SK-N-SH (cell line): Measurements from ENCODE around the gene SHLD1. TPM values are rescaled to one million over a fixed set of nuclear protein-coding genes. Genes with fewer than 3 reads are reported as not detected.

ENCODE experiments used
- CTCF ChIA-PET: fragments of 300-600, 350-600 bp; formaldehyde crosslinking; extraction: SDS; loops from one replicate; lab custom pipeline; 2021; lab: Yijun Ruan, JAX
- POLR2A ChIA-PET: fragments of 350-600 bp; sonication (Branson Sonifier 250); formaldehyde crosslinking; extraction: SDS; loops from one replicate; lab custom pipeline; 2020; ENCODE audit warnings: antibody characterized with exemption, inconsistent platforms; lab: Yijun Ruan, JAX
- DNase-seq: peaks from one replicate; pipeline ENCODE4 v3.0.0; 2012
- H2AFZ ChIP-seq: fragments of 200-600 bp; sonication (generic); 2 replicates; pipeline ENCODE4 v1.8.1; 2016; ENCODE audit warnings: antibody characterized with exemption, mild to moderate bottlenecking, low read depth
- H3F3A ChIP-seq: fragments of 200-600 bp; sonication (generic); replicated peaks from 2 replicates; pipeline ENCODE3; 2016; ENCODE audit warnings: antibody characterized with exemption, mild to moderate bottlenecking; ENCODE audit not compliant: insufficient read depth
- H3K27ac ChIP-seq, 2 experiments: fragments of 200-500 bp in 1 of 2; fragments of 200-600 bp in 1 of 2; sonication (Bioruptor generic) in 1 of 2; sonication (generic), shearing (Covaris generic) in 1 of 2; 2 replicates each; pipeline versions ENCODE4 v1.5.1 to v1.6.1; 2014 to 2016; ENCODE audit warnings: low read depth in 2 of 2, inconsistent platforms in 1 of 2, low read length in 1 of 2, mild to moderate bottlenecking in 1 of 2, mixed read lengths in 1 of 2
- H3K27me3 ChIP-seq: fragments of 200-600 bp; sonication (generic), shearing (Covaris generic); 2 replicates; pipeline ENCODE4 v1.6.1; 2016; ENCODE audit warnings: mixed run types; ENCODE audit not compliant: insufficient read depth
- H3K36me3 ChIP-seq, 2 experiments: fragments of 200-500 bp in 1 of 2; fragments of 200-600 bp in 1 of 2; sonication (Bioruptor generic) in 1 of 2; sonication (generic) in 1 of 2; replicated peaks in 1 of 2; 2 replicates each; pipeline versions ENCODE3 to v1.5.1; 2014 to 2016; ENCODE audit warnings: low read length in 1 of 2, mild to moderate bottlenecking in 1 of 2; ENCODE audit not compliant: insufficient read depth in 2 of 2, control insufficient read depth in 1 of 2
- H3K4me1 ChIP-seq, 2 experiments: fragments of 200-500 bp in 1 of 2; fragments of 200-600 bp in 1 of 2; sonication (Bioruptor generic) in 1 of 2; sonication (generic), shearing (Covaris generic) in 1 of 2; 2 replicates each; pipeline versions ENCODE4 v1.5.1 to v1.6.1; 2014 to 2016; ENCODE audit warnings: low read depth in 1 of 2, low read length in 1 of 2, mixed run types in 1 of 2; ENCODE audit not compliant: insufficient read depth in 2 of 2, control insufficient read depth in 1 of 2
- H3K4me2 ChIP-seq: fragments of 200-600 bp; sonication (generic), shearing (Covaris generic); 2 replicates; pipeline ENCODE4 v1.6.1; 2017; ENCODE audit warnings: mixed run types
- H3K4me3 ChIP-seq, 2 experiments: fragments of 200-500 bp in 1 of 2; fragments of 200-600 bp in 1 of 2; sonication (Bioruptor generic) in 1 of 2; sonication (generic), shearing (Covaris generic) in 1 of 2; 2 replicates each; pipeline versions ENCODE4 v1.5.1 to v1.8.1; 2014 to 2016; ENCODE audit warnings: low read depth in 2 of 2, inconsistent platforms in 1 of 2, low read length in 1 of 2, mild to moderate bottlenecking in 1 of 2, mixed read lengths in 1 of 2, moderate library complexity in 1 of 2
- H3K79me2 ChIP-seq: fragments of 200-600 bp; sonication (generic); 2 replicates; pipeline ENCODE4 v1.8.1; 2017; ENCODE audit warnings: mild to moderate bottlenecking; ENCODE audit not compliant: insufficient read depth
- H3K9ac ChIP-seq: fragments of 200-600 bp; sonication (generic); 2 replicates; pipeline ENCODE4 v1.6.1; 2017; ENCODE audit warnings: mixed run types
- H3K9me2 ChIP-seq: fragments of 200-600 bp; sonication (generic); 2 replicates; pipeline ENCODE4 v1.6.1; 2017; ENCODE audit warnings: mixed run types
- H3K9me3 ChIP-seq: fragments of 200-600 bp; sonication (generic); 2 replicates; pipeline ENCODE4 v1.6.1; 2017; ENCODE audit warnings: mixed run types, mild to moderate bottlenecking, moderate library complexity
- H4K20me1 ChIP-seq: fragments of 200-600 bp; sonication (generic); 2 replicates; pipeline ENCODE4 v1.6.1; 2017; ENCODE audit warnings: mild to moderate bottlenecking, mixed run types; ENCODE audit not compliant: insufficient read depth
- CHD2 ChIP-seq: fragments of 150-350 bp; IDR thresholded peaks from 2 replicates; pipeline ENCODE4 v1.6.1; 2018; ENCODE audit warnings: low read length; ENCODE audit not compliant: partially characterized antibody
- EP300 ChIP-seq, 2 experiments: IDR thresholded peaks; 2 replicates each; pipeline versions ENCODE4 v1.4.0 to v1.6.1; 2012; ENCODE audit warnings: borderline replicate concordance in 1 of 2, low read depth in 1 of 2, low read length in 1 of 2
- EZH2phosphoT487 ChIP-seq: fragments of 200-600 bp; sonication (generic); IDR thresholded peaks from 2 replicates; pipeline ENCODE4 v1.6.1; 2017; ENCODE audit warnings: low read depth, mixed run types, mild to moderate bottlenecking, antibody characterized with exemption, moderate library complexity, borderline replicate concordance
- FOSL2 ChIP-seq: IDR thresholded peaks from 2 replicates; pipeline ENCODE4 v1.4.0; 2012; ENCODE audit warnings: low read depth, mild to moderate bottlenecking, moderate library complexity, borderline replicate concordance
- FOXJ3 ChIP-seq: sonication (generic); formaldehyde crosslinking; IDR thresholded peaks from 2 replicates; pipeline ENCODE4 v1.5.1; 2020; ENCODE audit warnings: mild to moderate bottlenecking, missing genetic modification reagents
- NRF1 ChIP-seq: IDR thresholded peaks from 2 replicates; pipeline ENCODE4 v1.6.1; 2012; ENCODE audit warnings: low read depth, mild to moderate bottlenecking, low read length
- POLR2AphosphoS5 ChIP-seq: IDR thresholded peaks from 2 replicates; pipeline ENCODE4 v1.6.1; 2012; ENCODE audit warnings: low read depth, low read length
- RFX5 ChIP-seq: IDR thresholded peaks from 2 replicates; pipeline ENCODE4 v1.6.1; 2012; ENCODE audit warnings: mild to moderate bottlenecking, improper control_type of control experiment, low read length
- SMC3 ChIP-seq: IDR thresholded peaks from 2 replicates; pipeline ENCODE4 v1.6.1; 2012; ENCODE audit warnings: low read depth, low read length, improper control_type of control experiment
- WGBS: methylation state at CpG from one replicate; pipeline ENCODE4 v1.1.6; 2017; ENCODE audit warnings: low lambda C conversion rate; 5-methylcytosine and 5-hydroxymethylcytosine counted together
- polyA plus RNA-seq, 3 experiments: library from polyadenylated mRNA; depleted of rRNA; stranded (reverse); fragments of >200 nt; gene quantifications; 2 replicates each; pipeline ENCODE4 v1.2.3, GENCODE V29; 2012
- TF ChIP-seq, protein P1 (sequence below): IDR thresholded peaks from 2 replicates; pipeline ENCODE4 v1.4.0; 2012; ENCODE audit warnings: low read depth, borderline replicate concordance
- TF ChIP-seq, protein P2 (sequence below): IDR thresholded peaks from 2 replicates; pipeline ENCODE4 v1.4.0; 2012; ENCODE audit warnings: low read depth
- TF ChIP-seq, protein P3 (sequence below): fragments of 200-600 bp; sonication (generic); IDR thresholded peaks from 2 replicates; pipeline ENCODE4 v1.6.1; 2017; ENCODE audit warnings: antibody characterized with exemption, mild to moderate bottlenecking, moderate library complexity

Gene SHLD1
- polyA plus RNA-seq, 1 of the 3 experiments (the other 2 are of a cell fraction), result 4.5 TPM

DNA sequence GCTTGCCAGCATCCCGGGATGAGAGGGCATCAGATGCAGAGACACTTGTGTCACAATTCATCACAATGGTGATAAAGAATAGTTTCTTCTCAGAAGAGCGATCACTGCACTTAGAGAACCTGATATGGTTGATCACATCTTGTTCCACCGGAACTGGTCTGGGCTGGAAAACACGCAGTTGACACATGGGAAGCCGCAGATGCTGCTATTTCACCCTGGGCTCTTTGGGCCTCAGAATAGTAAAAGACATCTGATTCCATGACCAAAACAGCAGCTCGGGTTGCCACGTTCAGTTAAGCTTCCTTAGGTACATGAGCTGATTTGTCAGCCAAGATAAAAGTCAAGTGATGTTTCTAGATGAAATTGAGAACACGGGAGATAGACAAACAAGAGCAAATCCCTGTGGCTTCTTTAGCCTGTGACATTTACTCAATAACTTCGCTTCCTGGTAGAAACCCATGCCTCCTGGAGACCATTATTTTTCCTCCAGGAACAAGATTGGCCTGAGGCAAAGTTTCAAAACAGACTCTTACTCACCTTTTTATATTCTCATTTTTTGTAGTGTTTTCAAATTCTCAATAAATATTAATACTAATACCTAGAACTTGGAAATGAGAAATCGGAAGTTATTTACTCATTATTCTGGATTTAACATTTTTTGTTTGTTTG lies 140.7 kb downstream of the SHLD1 start:
- no peaks in the 10 kb centered on the region for H3K9me2 ChIP-seq
- no peak overlapping the region for H3K4me3 ChIP-seq
- no peaks in the 10 kb centered on the region for H3K36me3 ChIP-seq
- H3K79me2 ChIP-seq, result no peaks in the 10 kb centered on the region
- peaks cover 0 to 16% of the 10 kb centered on the region in 2 experiments; a peak in 2 of 4 replicates for H3K4me1 ChIP-seq
- TF ChIP-seq POLR2AphosphoS5 (no peak), NRF1 (no peak)
- TF ChIP-seq, protein P1, sequence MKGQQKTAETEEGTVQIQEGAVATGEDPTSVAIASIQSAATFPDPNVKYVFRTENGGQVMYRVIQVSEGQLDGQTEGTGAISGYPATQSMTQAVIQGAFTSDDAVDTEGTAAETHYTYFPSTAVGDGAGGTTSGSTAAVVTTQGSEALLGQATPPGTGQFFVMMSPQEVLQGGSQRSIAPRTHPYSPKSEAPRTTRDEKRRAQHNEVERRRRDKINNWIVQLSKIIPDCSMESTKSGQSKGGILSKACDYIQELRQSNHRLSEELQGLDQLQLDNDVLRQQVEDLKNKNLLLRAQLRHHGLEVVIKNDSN, result no peak
- ChIA-PET POLR2A (no interaction called here), CTCF (no interaction called here)
- no peak overlapping the region for H3K4me2 ChIP-seq
- H3K9me3 ChIP-seq, result no peaks in the 10 kb centered on the region
- H3K9ac ChIP-seq, result no peak overlapping the region
- WGBS, result 68% methylated on average over 10 of the region's 10 CpGs
- no peak for DNase-seq
- no peak overlapping the region for H3K27ac ChIP-seq
- no peak overlapping the region for H2AFZ ChIP-seq
- H3F3A ChIP-seq, result no peaks in the 10 kb centered on the region
- H4K20me1 ChIP-seq, result no peaks in the 10 kb centered on the region
- H3K27me3 ChIP-seq, result peaks cover 12% of the 10 kb centered on the region; the same call in 1 of the 2 replicates

DNA sequence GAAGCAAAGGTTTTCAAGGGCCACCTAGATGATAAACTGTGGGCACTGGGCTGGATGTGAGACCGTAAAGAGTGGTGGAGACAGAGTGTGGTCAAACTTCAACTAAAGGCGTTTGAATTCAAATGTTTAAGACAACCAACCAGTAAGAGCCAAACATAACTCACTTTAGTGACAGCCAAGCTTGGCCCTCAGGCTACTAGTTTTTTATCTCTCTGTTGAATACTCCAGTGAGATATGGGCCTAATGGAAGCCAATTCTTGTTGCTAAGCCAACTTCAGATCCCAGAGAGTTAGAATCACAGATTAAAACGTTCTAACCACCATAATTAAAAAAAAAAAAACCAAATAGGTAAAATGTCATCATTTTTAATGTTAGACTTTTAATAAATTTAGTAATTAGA lies 142.9 kb downstream of the SHLD1 start:
- H3K27me3 ChIP-seq, result peaks cover 9% of the 10 kb centered on the region; the same call in 1 of the 2 replicates
- DNase-seq, result no peak
- H2AFZ ChIP-seq, result no peak overlapping the region
- ChIA-PET POLR2A (no interaction called here), CTCF (interaction anchor here (0.6 kb wide), 1 partner anchor 111 kb away, joined by 3 read pairs; no protein-coding TSS in a partner anchor)
- no peak overlapping the region for H3K4me3 ChIP-seq
- H3K9ac ChIP-seq, result no peak overlapping the region
- no peak overlapping the region for H3K27ac ChIP-seq
- H3K79me2 ChIP-seq, result no peaks in the 10 kb centered on the region
- H4K20me1 ChIP-seq, result no peaks in the 10 kb centered on the region
- H3K4me1 ChIP-seq, result peaks cover 0 to 4% of the 10 kb centered on the region in 2 experiments; a peak in 1 of 4 replicates
- H3K9me2 ChIP-seq, result no peaks in the 10 kb centered on the region
- H3K4me2 ChIP-seq, result no peak overlapping the region
- no peaks in the 10 kb centered on the region for H3K36me3 ChIP-seq
- peak in 1 of 2 experiments; percentile 50; a peak in 2 of 4 replicates for TF ChIP-seq EP300 (IDR thresholded peaks at IDR 0.05; ENCODE audit: borderline replicate concordance in 1 of 2, low read depth in 1 of 2, low read length in 1 of 2)
- no peak for TF ChIP-seq SMC3
- TF ChIP-seq, protein P2, sequence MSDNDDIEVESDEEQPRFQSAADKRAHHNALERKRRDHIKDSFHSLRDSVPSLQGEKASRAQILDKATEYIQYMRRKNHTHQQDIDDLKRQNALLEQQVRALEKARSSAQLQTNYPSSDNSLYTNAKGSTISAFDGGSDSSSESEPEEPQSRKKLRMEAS, result no peak
- no peak for TF ChIP-seq FOXJ3
- TF ChIP-seq, all 33 proteins: peak for 1
- no peaks in the 10 kb centered on the region for H3K9me3 ChIP-seq
- no peaks in the 10 kb centered on the region for H3F3A ChIP-seq
- 49% methylated on average over 3 of the region's 3 CpGs for WGBS

DNA sequence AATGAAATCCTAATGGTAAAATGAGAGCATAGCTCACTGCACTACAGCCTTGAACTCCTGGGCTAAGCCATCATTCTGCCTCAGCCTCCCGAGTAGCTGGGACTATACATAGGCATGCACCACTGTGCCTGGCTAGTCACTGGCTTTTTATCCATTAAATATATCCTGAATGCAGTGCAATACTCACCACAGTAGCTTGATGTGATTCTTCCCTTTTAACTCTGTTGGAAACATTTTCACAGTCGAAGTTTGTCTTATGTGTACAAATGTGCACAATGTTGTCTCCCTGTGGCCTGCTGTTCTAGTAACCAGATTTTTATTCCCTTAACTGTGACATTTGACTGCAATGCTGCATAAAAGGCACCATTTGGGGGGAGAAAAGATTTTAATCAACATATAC lies 143.4 kb downstream of the SHLD1 start:
- no peak for TF ChIP-seq CHD2
- no peak for TF ChIP-seq NRF1
- TF ChIP-seq FOSL2, result no peak
- no peak for TF ChIP-seq EZH2phosphoT487
- TF ChIP-seq, protein P3, sequence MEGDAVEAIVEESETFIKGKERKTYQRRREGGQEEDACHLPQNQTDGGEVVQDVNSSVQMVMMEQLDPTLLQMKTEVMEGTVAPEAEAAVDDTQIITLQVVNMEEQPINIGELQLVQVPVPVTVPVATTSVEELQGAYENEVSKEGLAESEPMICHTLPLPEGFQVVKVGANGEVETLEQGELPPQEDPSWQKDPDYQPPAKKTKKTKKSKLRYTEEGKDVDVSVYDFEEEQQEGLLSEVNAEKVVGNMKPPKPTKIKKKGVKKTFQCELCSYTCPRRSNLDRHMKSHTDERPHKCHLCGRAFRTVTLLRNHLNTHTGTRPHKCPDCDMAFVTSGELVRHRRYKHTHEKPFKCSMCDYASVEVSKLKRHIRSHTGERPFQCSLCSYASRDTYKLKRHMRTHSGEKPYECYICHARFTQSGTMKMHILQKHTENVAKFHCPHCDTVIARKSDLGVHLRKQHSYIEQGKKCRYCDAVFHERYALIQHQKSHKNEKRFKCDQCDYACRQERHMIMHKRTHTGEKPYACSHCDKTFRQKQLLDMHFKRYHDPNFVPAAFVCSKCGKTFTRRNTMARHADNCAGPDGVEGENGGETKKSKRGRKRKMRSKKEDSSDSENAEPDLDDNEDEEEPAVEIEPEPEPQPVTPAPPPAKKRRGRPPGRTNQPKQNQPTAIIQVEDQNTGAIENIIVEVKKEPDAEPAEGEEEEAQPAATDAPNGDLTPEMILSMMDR, result no peak
- no peak for TF ChIP-seq RFX5
- TF ChIP-seq, all 33 proteins: peak for 0
- Histone ChIP-seq H3K27ac (no peak overlapping the region), H3K4me1 (peaks cover 0 to 4% of the 10 kb centered on the region in 2 experiments; a peak in 1 of 4 replicates), H3K4me2 (no peak overlapping the region), H4K20me1 (no peaks in the 10 kb centered on the region), H3K79me2 (no peaks in the 10 kb centered on the region), H2AFZ (no peak overlapping the region), H3K4me3 (no peak overlapping the region), H3K9me3 (no peaks in the 10 kb centered on the region), H3K9ac (no peak overlapping the region), H3K27me3 (peaks cover 9% of the 10 kb centered on the region; the same call in 1 of the 2 replicates), H3K9me2 (no peaks in the 10 kb centered on the region), H3F3A (no peaks in the 10 kb centered on the region), H3K36me3 (no peaks in the 10 kb centered on the region)
- ChIA-PET CTCF (interaction anchor here (0.6 kb wide), 1 partner anchor 111 kb away, joined by 3 read pairs; no protein-coding TSS in a partner anchor), POLR2A (no interaction called here)
- WGBS, result 48% methylated on average over 2 of the region's 2 CpGs
- no peak for DNase-seq
